Loucy (cell line): ENCODE results near the gene NXN.

Experiments used
- H2AFZ ChIP-seq: fragments of 200-600 bp; sonication (generic); 2 replicates; pipeline ENCODE4 v1.6.0; 2016; ENCODE audit warnings: antibody characterized with exemption, mild to moderate bottlenecking, low read length, moderate library complexity
- H3F3A ChIP-seq: fragments of 200-600 bp; 2 replicates; pipeline ENCODE4 v1.6.0; 2016; ENCODE audit warnings: antibody characterized with exemption, low read depth, mild to moderate bottlenecking
- H3K27me3 ChIP-seq: fragments of 200-600 bp; sonication (generic); 2 replicates; pipeline ENCODE4 v1.6.1; 2014; ENCODE audit warnings: low read length, mild to moderate bottlenecking; ENCODE audit not compliant: insufficient read depth, poor library complexity, severe bottlenecking
- H3K36me3 ChIP-seq: fragments of 200-600 bp; sonication (generic); 2 replicates; pipeline ENCODE4 v1.6.1; 2016; ENCODE audit warnings: low read length; ENCODE audit not compliant: insufficient read depth
- H3K4me1 ChIP-seq: fragments of 200-600 bp; sonication (generic); 2 replicates; pipeline ENCODE4 v1.5.1; 2014; ENCODE audit warnings: low read length, mild to moderate bottlenecking; ENCODE audit not compliant: insufficient read depth, poor library complexity, severe bottlenecking
- H3K4me2 ChIP-seq: fragments of 200-600 bp; sonication (generic); 2 replicates; pipeline ENCODE4 v1.6.0; 2014; ENCODE audit warnings: antibody characterized with exemption, low read length, low read depth, mild to moderate bottlenecking; ENCODE audit not compliant: poor library complexity, severe bottlenecking
- H3K4me3 ChIP-seq: fragments of 200-600 bp; sonication (generic); 2 replicates; pipeline ENCODE4 v1.5.1; 2014; ENCODE audit warnings: low read length, mild to moderate bottlenecking, mixed read lengths; ENCODE audit not compliant: poor library complexity, severe bottlenecking
- H3K79me2 ChIP-seq: fragments of 200-600 bp; sonication (generic); 2 replicates; pipeline ENCODE4 v1.6.1; 2014; ENCODE audit warnings: low read length; ENCODE audit not compliant: insufficient read depth
- H3K9ac ChIP-seq: fragments of 200-600 bp; sonication (generic); 2 replicates; pipeline ENCODE4 v1.6.0; 2014; ENCODE audit warnings: mild to moderate bottlenecking, low read depth, low read length, moderate library complexity; ENCODE audit not compliant: poor library complexity, severe bottlenecking
- H3K9me2 ChIP-seq: fragments of 200-600 bp; sonication (generic); replicated peaks from 2 replicates; pipeline ENCODE4 v1.6.1; 2016; ENCODE audit warnings: low read depth, low read length, mixed read lengths
- H3K9me3 ChIP-seq: fragments of 200-600 bp; sonication (generic); 2 replicates; pipeline ENCODE4 v1.6.1; 2014; ENCODE audit warnings: mild to moderate bottlenecking, antibody characterized with exemption, low read length, low read depth; ENCODE audit not compliant: insufficient read depth
- H4K20me1 ChIP-seq: fragments of 200-600 bp; sonication (generic); 2 replicates; pipeline ENCODE4 v1.6.0; 2014; ENCODE audit warnings: antibody characterized with exemption, low read length, mild to moderate bottlenecking; ENCODE audit not compliant: insufficient read depth, poor library complexity, severe bottlenecking
- EZH2phosphoT487 ChIP-seq: fragments of 200-600 bp; IDR thresholded peaks from 2 replicates; pipeline ENCODE4 v1.6.1; 2018; ENCODE audit warnings: antibody characterized with exemption, mild to moderate bottlenecking, moderate library complexity, borderline replicate concordance
- TF ChIP-seq, protein P1 (sequence below): fragments of 200-600 bp; sonication (generic); conservative IDR thresholded peaks from 2 replicates; pipeline ENCODE4 v1.5.1; 2014; ENCODE audit warnings: mild to moderate bottlenecking, antibody characterized with exemption, low read length

Gene NXN

DNA sequence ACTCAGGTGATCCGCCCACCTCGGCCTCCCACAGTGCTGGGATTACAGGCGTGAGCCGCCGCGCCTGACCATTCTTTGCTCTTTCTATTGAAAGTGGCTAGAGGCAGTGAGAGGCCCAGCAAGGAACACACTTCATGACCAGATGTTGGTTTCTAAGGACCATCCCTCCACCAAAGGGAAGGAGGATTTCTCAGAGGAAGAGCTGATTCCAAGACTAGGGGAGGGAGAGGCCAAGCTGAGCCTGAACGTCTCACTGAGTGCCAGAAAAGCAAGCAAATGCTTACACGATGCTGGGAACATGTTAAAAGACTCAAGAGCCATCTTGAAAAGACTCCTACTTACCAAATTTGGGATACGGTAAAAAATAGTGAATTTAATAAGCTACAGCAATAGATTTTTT lies 118.2 kb downstream of the NXN start:
- TF ChIP-seq, protein P1, sequence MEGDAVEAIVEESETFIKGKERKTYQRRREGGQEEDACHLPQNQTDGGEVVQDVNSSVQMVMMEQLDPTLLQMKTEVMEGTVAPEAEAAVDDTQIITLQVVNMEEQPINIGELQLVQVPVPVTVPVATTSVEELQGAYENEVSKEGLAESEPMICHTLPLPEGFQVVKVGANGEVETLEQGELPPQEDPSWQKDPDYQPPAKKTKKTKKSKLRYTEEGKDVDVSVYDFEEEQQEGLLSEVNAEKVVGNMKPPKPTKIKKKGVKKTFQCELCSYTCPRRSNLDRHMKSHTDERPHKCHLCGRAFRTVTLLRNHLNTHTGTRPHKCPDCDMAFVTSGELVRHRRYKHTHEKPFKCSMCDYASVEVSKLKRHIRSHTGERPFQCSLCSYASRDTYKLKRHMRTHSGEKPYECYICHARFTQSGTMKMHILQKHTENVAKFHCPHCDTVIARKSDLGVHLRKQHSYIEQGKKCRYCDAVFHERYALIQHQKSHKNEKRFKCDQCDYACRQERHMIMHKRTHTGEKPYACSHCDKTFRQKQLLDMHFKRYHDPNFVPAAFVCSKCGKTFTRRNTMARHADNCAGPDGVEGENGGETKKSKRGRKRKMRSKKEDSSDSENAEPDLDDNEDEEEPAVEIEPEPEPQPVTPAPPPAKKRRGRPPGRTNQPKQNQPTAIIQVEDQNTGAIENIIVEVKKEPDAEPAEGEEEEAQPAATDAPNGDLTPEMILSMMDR: no peak
- TF ChIP-seq EZH2phosphoT487: no peak
- Histone ChIP-seq H4K20me1 (no peaks in the 10 kb centered on the region), H3K9me2 (no peaks in the 10 kb centered on the region), H3F3A (no peaks in the 10 kb centered on the region), H3K9me3 (no peaks in the 10 kb centered on the region), H3K4me1 (no peaks in the 10 kb centered on the region), H3K27me3 (no peaks in the 10 kb centered on the region), H3K4me3 (no peak overlapping the region), H3K79me2 (no peaks in the 10 kb centered on the region), H3K9ac (no peak overlapping the region), H3K4me2 (no peak overlapping the region), H3K36me3 (no peaks in the 10 kb centered on the region), H2AFZ (no peak overlapping the region)

DNA sequence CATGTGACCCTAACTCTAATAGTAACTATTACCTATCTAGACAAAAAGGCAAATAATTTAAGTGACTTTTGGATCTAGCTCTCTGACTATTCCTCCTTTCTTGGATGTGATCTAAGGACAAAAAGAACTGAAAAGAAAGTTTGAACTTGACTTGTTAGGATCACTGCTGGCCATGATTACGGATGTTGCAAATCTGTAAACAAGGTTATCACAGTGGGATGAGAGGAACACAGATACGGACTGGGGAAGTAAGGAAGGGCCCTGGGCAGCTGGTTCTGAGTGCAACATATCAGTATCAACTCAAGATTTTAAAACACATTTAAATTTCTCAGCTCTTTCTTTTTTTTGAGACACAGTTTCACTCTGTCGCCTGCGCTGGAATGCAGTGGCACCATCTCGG lies 118.8 kb downstream of the NXN start:
- Histone ChIP-seq H3K9ac (no peak overlapping the region), H3K4me3 (no peak overlapping the region), H2AFZ (no peak overlapping the region), H3F3A (no peaks in the 10 kb centered on the region), H3K79me2 (no peaks in the 10 kb centered on the region), H3K9me3 (no peaks in the 10 kb centered on the region), H3K4me2 (no peak overlapping the region), H3K36me3 (no peaks in the 10 kb centered on the region), H4K20me1 (no peaks in the 10 kb centered on the region), H3K9me2 (no peaks in the 10 kb centered on the region), H3K27me3 (no peaks in the 10 kb centered on the region), H3K4me1 (no peaks in the 10 kb centered on the region)
- no peak for TF ChIP-seq EZH2phosphoT487

DNA sequence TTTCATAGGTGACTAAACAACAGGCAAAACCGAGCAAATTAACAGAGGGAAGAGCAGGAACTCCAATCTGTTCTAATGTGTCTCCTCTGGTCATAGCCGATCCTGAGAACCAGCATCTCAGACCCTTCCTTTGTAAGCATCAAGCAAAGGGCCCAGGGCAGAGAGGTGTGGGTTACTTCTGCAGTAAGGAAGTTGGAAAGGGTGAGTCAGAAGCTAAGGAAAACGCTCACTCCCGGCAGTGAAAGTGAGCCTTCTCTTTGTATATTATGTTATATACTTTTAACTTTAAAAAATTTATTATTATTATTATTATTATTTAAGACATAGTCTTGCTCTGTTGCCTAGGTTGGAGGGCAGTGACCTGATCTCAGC lies 119.8 kb downstream of the NXN start:
- no peaks in the 10 kb centered on the region for H3K4me1 ChIP-seq
- no peak overlapping the region for H3K4me3 ChIP-seq
- no peaks in the 10 kb centered on the region for H4K20me1 ChIP-seq
- H3K27me3 ChIP-seq: no peaks in the 10 kb centered on the region
- no peaks in the 10 kb centered on the region for H3K9me2 ChIP-seq
- no peaks in the 10 kb centered on the region for H3K36me3 ChIP-seq
- no peak overlapping the region for H3K9ac ChIP-seq
- H3K4me2 ChIP-seq: no peak overlapping the region
- H3K9me3 ChIP-seq: no peaks in the 10 kb centered on the region
- no peaks in the 10 kb centered on the region for H3F3A ChIP-seq
- no peak overlapping the region for H2AFZ ChIP-seq
- TF ChIP-seq EZH2phosphoT487: no peak
- TF ChIP-seq, protein P1: no peak
- H3K79me2 ChIP-seq: no peaks in the 10 kb centered on the region

DNA sequence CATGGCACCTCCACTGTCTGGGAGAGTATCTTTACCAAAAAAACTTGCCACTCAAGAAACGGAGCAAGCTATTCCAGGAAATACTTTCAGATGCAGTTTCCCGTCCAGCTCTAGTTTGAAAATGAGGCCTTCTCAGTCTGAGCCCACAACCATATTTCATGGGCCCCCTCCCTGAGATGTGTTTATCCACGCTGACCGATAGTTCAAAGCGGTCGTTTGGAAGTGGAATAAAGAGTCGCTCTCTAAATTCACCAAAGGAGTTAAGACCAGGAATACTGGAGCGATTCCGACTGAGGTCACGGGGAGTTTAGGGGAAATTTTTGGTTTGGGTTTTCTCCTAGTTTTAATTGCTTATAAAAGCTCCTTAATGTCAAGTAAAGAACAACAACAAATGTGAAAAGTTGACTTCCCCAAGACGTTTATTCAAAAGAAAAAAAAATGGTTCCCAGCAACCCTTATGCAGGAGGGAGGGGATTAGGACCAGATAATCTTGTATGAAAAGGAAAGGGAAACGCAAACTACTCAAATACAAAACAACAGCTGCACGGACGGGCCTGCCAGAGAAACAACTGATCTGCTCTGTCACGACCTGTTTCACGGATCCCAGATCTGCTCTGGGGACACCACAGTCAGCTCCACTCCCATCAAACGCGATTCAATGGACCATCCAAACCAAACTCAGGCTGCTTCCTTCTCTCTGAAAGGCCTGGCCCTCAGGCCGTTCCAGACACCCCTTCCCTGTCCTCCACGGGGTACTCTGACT lies 120.3 kb downstream of the NXN start:
- Histone ChIP-seq H4K20me1 (no peaks in the 10 kb centered on the region), H3K9ac (no peak overlapping the region), H3K27me3 (no peaks in the 10 kb centered on the region), H3K36me3 (no peaks in the 10 kb centered on the region), H3K79me2 (no peaks in the 10 kb centered on the region), H2AFZ (no peak overlapping the region), H3K9me3 (no peaks in the 10 kb centered on the region), H3F3A (no peaks in the 10 kb centered on the region), H3K4me3 (no peak overlapping the region), H3K4me1 (no peaks in the 10 kb centered on the region), H3K4me2 (no peak overlapping the region), H3K9me2 (no peaks in the 10 kb centered on the region)
- TF ChIP-seq EZH2phosphoT487: no peak
- TF ChIP-seq, protein P1: no peak
